Testis (tissue), 3 donors: ENCODE data around the gene UGT2B7. TPM values are rescaled to one million over a fixed set of nuclear protein-coding genes. Genes with fewer than 3 reads are reported as not detected.

Experiments
- DNase-seq: peaks from one replicate; pipeline ENCODE4 v3.0.0-alpha.2; 2019
- H3K27ac ChIP-seq, 2 donors: fragments of 200-600 bp; sonication (generic); one replicate each; pipeline ENCODE4 v1.5.1; 2019
- H3K27me3 ChIP-seq: fragments of 200-600 bp; sonication (generic); one replicate; pipeline ENCODE4 v1.5.1; 2019
- H3K36me3 ChIP-seq: fragments of 200-600 bp; sonication (generic); one replicate; pipeline ENCODE4 v1.5.1; 2017; ENCODE audit warnings: low read depth; ENCODE audit errors: missing control alignments
- H3K4me1 ChIP-seq: fragments of 200-600 bp; sonication (generic); one replicate; pipeline ENCODE4 v1.5.1; 2019
- H3K4me3 ChIP-seq, 2 donors: fragments of 200-600 bp; sonication (generic); one replicate each; pipeline ENCODE4 v1.5.1; 2017 to 2019
- H3K9me3 ChIP-seq: fragments of 200-600 bp; sonication (generic); one replicate; pipeline ENCODE4 v1.5.1; 2017
- CTCF ChIP-seq, 3 experiments: fragments of 450-650 bp in 2 of 3; fragments of 200-600 bp in 1 of 3; sonication (generic) in 1 of 3; IDR thresholded peaks; one replicate each; pipeline ENCODE4 v1.5.1; 2016 to 2019; ENCODE audit warnings: antibody characterized with exemption in 3 of 3, mild to moderate bottlenecking in 2 of 3, moderate library complexity in 1 of 3
- POLR2A ChIP-seq: fragments of 450-650 bp; IDR thresholded peaks from one replicate; pipeline ENCODE4 v1.6.1; 2017; ENCODE audit warnings: antibody characterized with exemption, mild to moderate bottlenecking, moderate library complexity
- WGBS, 2 donors: methylation state at CpG; one replicate each; pipeline ENCODE4 v1.1.5; 2018; 5-methylcytosine and 5-hydroxymethylcytosine counted together
- intact Hi-C: fragments of 100-400 bp; cut with DNase I; formaldehyde crosslinking; loops from one replicate; pipeline ENCODE4 v1.15.1; 2023; ENCODE audit warnings: low total_unique reads
- polyA plus RNA-seq: library from polyadenylated mRNA; stranded (reverse); fragments of 350-450 nt; fragmentation: Illumina TruSeq; extraction: RNeasy Lipid Tissue Mini Kit (QIAGEN cat#74804); gene quantifications from one replicate; pipeline ENCODE4 v1.2.3, GENCODE V29; 2014; ENCODE audit warnings: low read depth, low replicate concordance; ENCODE audit not compliant: insufficient read depth
- total RNA-seq, 2 donors: library from RNA; depleted of rRNA; stranded (reverse); fragments of >200 nt; gene quantifications; one replicate each; pipeline ENCODE4 v1.2.3, GENCODE V29; 2016

The UGT2B7 gene
- total and polyA plus RNA-seq, 3 donors from 2014 or later: 0.31 to 1.5 TPM; not detected in 1

- Histone ChIP-seq H3K36me3 (no peaks in the 10 kb centered on the region), H3K27me3 (no peaks in the 10 kb centered on the region), H3K4me3 (no peak overlapping the region), H3K9me3 (no peaks in the 10 kb centered on the region), H3K27ac (no peak overlapping the region), H3K4me1 (no peaks in the 10 kb centered on the region)
- 88 to 96% methylated on average over 2 of the region's 2 CpGs for WGBS, 2 donors
- no peak for DNase-seq
- intact Hi-C loops: no loop called here
- no peak for TF ChIP-seq CTCF (IDR thresholded peaks at IDR 0.05)
- no peak for TF ChIP-seq POLR2A
Measured at GRCh38 chr4:69088473-69088872, 7.8 kb upstream of the UGT2B7 start.

- Histone ChIP-seq H3K27me3 (no peaks in the 10 kb centered on the region), H3K9me3 (no peaks in the 10 kb centered on the region), H3K4me3 (no peak overlapping the region), H3K36me3 (no peaks in the 10 kb centered on the region), H3K27ac (no peak overlapping the region), H3K4me1 (no peaks in the 10 kb centered on the region)
- 68 to 76% methylated on average over 1 of the region's 1 CpG for WGBS, 2 donors
- TF ChIP-seq POLR2A: no peak
- no peak for TF ChIP-seq CTCF (IDR thresholded peaks at IDR 0.05)
- no peak for DNase-seq
- intact Hi-C loops: no loop called here
Measured at GRCh38 chr4:69089388-69089787, 6.9 kb upstream of the UGT2B7 start.

GRCh38 chr4:69092190-69092589 lies 4.1 kb upstream of the UGT2B7 start:
- Histone ChIP-seq H3K4me1 (no peaks in the 10 kb centered on the region), H3K27me3 (no peaks in the 10 kb centered on the region), H3K27ac (no peak overlapping the region), H3K36me3 (no peaks in the 10 kb centered on the region), H3K9me3 (no peaks in the 10 kb centered on the region), H3K4me3 (no peak overlapping the region)
- intact Hi-C loops: no loop called here
- DNase-seq: no peak
- 73 to 100% methylated on average over 1 of the region's 1 CpG for WGBS, 2 donors
- TF ChIP-seq CTCF (IDR thresholded peaks at IDR 0.05) (no peak), POLR2A (no peak)

GRCh38 chr4:69092980-69093568 lies 3.2 kb upstream of the UGT2B7 start:
- no peak for DNase-seq
- Histone ChIP-seq H3K27ac (no peak overlapping the region), H3K4me3 (peak overlapping the region in 1 of 2 donors; percentile 6), H3K4me1 (no peaks in the 10 kb centered on the region), H3K9me3 (no peaks in the 10 kb centered on the region), H3K27me3 (no peaks in the 10 kb centered on the region), H3K36me3 (no peaks in the 10 kb centered on the region)
- intact Hi-C loops: no loop called here
- WGBS, 2 donors: 42 to 79% methylated on average over 3 to 6 of the region's 6 CpGs
- TF ChIP-seq CTCF (IDR thresholded peaks at IDR 0.05) (no peak), POLR2A (no peak)

- 71 to 79% methylated on average over 3 of the region's 3 CpGs for WGBS, 2 donors
Measured at GRCh38 chr4:69093681-69094080, 2.6 kb upstream of the UGT2B7 start.

More at GRCh38 chr4:69093681-69094080, 2.6 kb upstream of the UGT2B7 start:
- H3K27me3 ChIP-seq: no peaks in the 10 kb centered on the region
- intact Hi-C loops: no loop called here
- no peaks in the 10 kb centered on the region for H3K4me1 ChIP-seq
- TF ChIP-seq CTCF (IDR thresholded peaks at IDR 0.05): no peak
- no peak for TF ChIP-seq POLR2A
- no peak for DNase-seq
- no peaks in the 10 kb centered on the region for H3K9me3 ChIP-seq
- no peak overlapping the region for H3K27ac ChIP-seq
- peak overlapping the region in 1 of 2 donors; percentile 6 for H3K4me3 ChIP-seq
- no peaks in the 10 kb centered on the region for H3K36me3 ChIP-seq
